ENCODE results near the gene AK4.

DNA sequence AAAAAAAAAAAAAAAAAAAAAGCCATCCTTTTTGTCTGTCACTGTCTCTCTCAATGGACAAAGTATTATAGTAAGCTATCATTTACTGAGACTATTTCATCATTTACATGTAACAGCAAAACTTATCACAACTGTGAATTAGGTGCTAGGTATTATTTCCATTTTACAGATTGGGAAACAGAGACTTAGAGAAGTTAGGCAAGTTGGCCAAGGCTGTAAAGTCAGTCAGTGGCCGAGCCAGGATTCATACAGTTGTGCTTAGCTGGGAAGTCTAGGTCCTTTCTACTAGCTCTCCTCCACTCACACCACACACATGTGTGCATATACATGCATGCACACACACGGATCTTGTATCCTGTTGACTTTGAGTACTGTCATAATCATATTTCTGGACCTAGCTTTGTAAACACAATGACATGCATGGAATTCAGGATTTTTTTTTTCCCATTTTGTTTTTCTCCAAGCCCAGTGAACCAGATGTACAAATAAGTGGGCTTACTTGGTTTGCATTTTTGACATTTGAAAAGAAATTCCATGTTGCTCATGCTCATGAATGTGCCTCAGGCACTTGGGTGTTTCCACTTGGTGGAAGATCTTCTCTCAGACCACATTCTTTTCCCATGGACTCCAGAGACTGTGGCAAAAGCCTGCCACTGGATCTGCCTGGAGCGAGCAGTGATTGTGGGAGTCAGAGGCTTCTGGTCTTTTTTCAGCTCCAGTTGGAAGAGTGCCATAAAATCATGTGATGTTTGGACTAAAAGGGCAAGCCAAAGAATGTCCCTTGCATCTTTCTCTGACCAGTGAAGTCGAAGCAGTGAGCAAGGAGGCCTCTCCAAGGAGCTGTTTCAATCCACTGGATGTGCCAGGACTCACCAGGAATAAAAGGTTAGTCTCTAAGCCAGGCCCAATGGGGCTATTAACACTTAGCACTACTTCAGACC, 99.7 kb downstream of the AK4 start:
- no peak for TF ChIP-seq EZH2 (IDR thresholded peaks at IDR 0.05; ENCODE audit: insufficient read depth, poor library complexity, severe bottlenecking)
- no peak for TF ChIP-seq EZH2phosphoT487 (IDR thresholded peaks at IDR 0.05; ENCODE audit: insufficient read depth, low read depth)

Data from GM23248 (cell line).